GF-D8 (cell line): ENCODE data around the gene FAM20B.
"Not testable (repeated sequence)": the region's sequence is repeated elsewhere in the genome, so short reads cannot be mapped to it uniquely, and the experiment has no call there.

Experiments
- DNase-seq: peaks from one replicate; lab custom pipeline; 2025; lab: John Stamatoyannopoulos, UW

Gene FAM20B

DNA sequence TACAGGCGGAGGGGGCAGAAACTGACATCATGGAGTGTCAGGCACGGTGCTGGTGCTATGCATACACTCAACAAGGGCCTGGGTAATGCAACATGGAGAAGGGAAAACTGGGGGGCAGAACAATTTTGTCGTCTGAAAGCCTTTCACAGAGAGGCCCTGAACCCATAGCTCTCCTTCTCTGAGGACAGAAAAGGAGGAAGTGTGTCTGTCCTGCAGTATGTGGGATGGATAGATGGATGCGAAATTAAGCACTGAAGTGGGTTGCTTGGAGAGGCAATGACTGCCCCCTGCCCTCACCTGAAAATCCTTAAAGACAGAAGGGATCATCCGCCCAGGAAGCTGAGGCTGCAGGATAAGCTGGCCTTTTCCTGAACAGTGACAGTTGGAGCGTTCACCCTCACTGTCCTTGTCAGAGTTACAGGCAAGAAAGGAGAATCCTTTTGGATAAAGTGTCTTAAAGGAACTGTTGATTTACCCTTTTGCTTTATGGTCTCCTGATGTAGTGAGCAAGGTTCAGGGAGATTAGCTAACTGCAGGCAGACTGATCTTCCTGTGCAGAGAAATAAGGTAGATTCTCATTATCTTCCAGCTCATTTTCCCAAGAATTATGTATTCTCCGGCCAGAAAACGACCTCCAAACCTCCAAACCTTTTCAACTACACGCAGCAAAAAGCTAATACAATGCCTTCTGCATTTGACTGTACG, 1.6 kb upstream of the FAM20B start:
- DNase-seq = no peak

GRCh38 chr1:179025975-179026812, 500 bp downstream of the FAM20B start:
- DNase-seq = peak; percentile 35

- no peak for DNase-seq
Observed at GRCh38 chr1:179026813-179027669, 1.3 kb downstream of the FAM20B start.

DNA sequence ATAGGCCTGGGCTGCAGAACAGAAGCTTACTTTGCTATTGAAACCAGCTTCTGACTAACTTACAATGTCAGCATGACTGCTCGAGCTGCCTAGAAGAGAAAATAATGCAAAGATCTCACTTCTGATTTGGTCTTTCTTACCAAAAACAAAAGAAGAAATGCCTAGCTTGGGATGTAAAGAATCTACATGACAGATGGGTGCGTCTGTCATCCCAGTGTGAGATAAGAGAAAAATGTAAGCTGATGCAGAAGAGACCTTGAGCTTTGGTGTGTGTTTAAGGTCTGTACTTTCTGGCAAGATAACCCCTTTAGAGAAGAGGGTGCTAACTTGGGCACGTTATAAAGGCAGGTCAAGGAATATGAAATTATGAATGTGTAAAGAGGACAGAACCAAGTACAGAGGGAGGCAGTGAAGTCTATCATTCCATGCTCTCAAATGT, 3.6 kb downstream of the FAM20B start:
- DNase-seq = no peak

DNA sequence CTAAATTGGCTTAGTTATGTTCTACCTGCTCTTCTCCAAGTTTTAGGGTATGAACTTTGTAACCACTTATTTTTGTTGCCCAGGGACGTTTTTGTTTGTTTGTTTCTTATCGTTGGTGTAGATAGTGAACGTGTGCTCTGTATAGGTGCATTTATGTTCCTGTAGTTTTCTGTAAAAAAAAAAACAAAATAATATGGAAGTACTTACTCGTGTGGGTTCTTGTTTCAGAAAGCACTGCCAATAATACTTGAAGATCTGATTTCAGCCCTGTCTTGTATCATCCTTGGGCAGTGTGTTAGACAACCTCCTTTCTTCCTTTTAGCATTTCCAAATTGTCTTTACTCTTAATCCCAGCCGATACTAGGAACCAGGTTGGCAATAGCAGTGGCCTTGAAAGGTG, 4.4 kb downstream of the FAM20B start:
- no peak for DNase-seq

DNA sequence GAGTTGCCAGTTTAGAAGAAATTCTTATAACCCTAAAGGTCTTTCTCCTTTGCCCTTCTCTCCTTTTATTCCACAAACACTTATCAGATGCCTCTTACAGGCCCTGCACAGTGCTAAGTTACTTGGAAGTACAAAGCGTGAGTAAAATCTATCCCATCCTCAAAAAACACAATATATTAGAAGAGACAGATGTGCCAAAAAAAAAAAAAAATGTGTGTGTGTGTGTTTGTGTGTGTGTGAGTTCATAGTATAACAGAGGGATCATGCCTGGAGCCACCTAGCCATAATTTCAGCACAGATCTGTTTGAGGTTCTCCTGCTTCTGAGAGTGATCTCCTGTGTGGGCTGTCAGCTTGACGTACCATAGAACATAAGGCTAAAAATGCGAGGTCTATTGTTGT, 5.0 kb downstream of the FAM20B start:
- no peak for DNase-seq

GRCh38 chr1:179031284-179031683, 5.6 kb downstream of the FAM20B start:
- DNase-seq = no peak

- DNase-seq = no peak
Observed at GRCh38 chr1:179031855-179032513, 6.3 kb downstream of the FAM20B start.

DNA sequence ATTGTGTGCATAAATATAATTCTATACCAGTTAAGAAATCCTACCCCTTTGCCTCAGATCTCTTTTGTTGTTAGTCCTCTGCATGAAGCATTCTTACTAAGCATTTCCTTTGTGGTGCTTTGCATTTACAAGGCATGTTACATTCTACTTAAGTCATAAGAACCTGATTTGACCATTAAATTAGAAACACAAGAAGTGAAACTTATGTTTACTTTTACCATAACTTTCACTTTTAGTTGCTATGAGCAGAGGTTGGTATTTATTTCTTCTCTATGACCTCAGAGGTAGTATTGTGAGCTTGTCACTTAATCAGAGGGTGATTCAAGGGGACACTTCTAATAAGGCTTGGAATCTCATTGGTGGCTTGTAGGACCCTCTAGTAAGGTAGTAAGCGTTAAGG, 9.0 kb downstream of the FAM20B start:
- no peak for DNase-seq

- DNase-seq = no peak
Observed at GRCh38 chr1:179036844-179037465, 11.3 kb downstream of the FAM20B start.

DNA sequence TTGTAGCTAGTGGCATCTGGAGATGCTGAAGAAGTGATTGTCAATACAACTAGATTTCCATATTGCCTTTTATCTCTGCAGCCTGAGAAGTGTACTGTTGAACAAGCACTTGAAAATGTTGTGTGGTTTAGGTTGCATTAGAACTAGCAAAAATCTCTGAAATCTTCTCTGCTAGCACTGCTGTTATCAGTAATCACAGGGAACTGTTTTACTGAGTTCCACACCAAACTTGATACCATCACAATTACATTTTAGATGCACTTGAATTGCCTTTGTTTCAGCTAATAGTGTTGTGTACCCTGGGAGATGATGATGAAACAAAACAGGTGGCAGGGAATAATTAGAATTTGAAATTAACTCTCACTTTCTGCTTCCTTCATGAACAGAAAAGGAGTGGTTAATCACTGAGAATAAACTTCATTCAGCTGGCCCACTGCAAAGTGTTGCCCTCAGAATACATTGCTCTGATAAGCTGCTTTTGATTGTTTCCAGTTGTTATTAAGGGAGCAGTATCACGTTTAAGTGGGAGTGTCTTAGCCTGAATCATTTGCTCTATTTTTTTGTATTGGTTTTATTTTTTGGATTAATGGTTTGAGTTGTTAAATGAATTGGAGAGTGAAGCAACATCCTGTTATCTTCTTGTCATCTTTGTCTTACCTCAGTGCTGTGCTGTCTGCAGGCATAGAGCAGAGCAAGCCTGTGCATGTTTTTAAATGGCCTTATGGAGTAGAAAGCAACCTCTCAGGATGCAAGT, 13.0 kb downstream of the FAM20B start:
- no peak for DNase-seq

- DNase-seq = not testable (repeated sequence)
Observed at GRCh38 chr1:179039502-179040174, 13.9 kb downstream of the FAM20B start.

- not testable (repeated sequence) for DNase-seq
Observed at GRCh38 chr1:179040175-179040551, 14.5 kb downstream of the FAM20B start.

GRCh38 chr1:179042087-179042486, 16.4 kb downstream of the FAM20B start:
- no peak for DNase-seq

DNA sequence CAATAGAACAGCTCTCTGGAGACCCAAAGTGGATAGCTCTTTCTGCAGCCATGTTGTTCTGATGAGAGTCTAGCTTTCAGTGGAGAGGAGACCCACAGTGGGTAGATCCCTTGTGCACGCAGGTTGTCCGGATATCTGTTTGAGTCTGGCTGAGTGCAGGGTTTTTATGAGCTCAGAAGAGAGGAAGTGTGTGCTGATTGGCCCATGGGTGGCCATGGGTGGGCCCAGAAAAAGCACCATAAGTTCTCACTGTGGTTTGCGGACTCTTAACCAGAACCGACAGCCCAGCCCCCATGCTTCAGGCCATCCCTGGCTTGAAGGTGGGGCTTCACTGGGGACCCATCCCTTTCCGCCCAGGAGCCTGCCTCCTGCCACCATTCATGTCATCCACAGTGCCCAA, 17.0 kb downstream of the FAM20B start:
- DNase-seq = no peak

DNA sequence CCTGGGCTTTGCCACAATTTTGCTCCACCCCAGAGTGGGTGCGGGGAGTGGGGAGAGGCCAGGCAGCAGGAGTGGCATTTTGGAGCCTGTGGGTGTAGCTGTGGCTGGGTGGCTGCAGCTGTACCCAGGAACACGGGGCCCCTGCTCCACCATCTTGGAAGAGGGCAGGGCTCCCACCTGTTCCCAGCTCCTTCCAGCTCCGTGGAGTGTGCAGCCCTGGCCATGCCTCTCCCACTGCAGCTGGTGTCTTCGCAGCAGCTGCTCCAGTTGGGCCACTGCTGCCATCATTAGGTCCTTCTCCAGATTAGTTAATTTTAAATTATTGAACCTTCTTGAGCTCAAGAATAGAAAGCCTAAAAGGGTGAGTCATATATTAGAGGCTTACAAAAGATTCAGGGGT, 17.6 kb downstream of the FAM20B start:
- DNase-seq = no peak

GRCh38 chr1:179043907-179044306, 18.2 kb downstream of the FAM20B start:
- no peak for DNase-seq

DNA sequence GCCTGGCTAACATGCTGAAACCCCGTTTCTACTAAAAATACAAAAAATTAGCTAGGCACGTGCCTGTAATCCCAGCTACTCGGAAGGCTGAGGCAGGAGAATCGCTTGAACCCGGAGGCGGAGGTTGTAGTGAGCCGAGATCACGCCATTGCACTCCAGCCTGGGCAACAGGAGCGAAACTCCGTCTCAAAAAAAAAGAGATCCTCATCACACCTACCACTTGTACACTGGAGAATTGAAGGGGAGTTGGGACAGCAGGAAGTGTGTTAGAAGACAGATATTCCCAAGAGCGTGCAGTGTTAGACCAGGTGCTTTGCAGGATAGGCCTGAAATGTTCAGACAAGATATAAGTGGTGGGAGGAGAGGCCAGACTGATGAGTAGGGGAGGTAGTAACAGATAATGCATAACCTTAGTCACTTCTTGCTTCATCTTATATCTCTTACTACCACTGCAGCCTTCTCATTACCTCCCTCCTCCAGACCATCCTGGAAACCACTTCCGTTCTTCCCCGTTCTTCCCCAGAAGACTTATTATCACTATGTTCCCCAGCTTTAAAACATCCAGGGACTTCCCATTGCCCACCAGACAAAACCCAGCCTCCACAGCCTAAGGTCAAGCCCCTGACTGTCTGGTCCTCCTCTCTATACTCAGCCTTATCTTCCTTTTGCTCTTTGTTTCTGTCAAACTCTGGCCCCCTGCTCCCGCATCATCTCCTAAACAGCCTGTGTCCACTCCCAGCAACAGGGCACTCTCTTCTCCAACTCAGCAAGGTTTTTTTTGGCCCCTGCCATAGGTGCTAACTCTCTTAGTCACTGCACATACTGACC, 21.3 kb downstream of the FAM20B start:
- DNase-seq = peak; percentile 24

DNA sequence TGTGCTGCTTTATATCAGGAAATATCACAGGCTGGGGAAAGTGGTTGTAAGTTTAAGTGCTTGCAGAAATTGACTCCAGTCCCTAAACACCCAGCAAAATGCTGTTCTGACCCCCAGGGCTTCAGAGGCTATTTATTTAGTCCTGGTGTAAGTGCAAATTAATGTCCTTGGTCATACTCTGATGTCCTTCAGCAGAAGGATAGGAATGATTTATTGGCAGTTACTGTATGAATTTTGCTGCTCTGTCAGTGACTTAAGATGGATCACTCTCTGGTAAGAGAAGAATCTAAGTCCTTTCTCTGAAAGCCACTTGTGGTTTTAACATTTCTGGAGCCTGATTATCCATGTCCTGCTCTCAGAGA, 21.9 kb downstream of the FAM20B start:
- no peak for DNase-seq
